Lower lobe of right lung (tissue), 2 donors: ENCODE measurements around the gene MYRIP. TPM values are rescaled to one million over a fixed set of nuclear protein-coding genes. Genes with fewer than 3 reads are reported as not detected.

ENCODE experiments used
- ATAC-seq, 2 donors: fragments of 200-7000 bp; cut with Tn5 transposase; one replicate each; pipeline ENCODE4 v1.9.1; 2020 to 2022; ENCODE audit warnings: mild to moderate bottlenecking in 2 of 2, moderate library complexity in 2 of 2
- DNase-seq: peaks from one replicate; pipeline ENCODE4 v3.0.0-alpha.2; 2020
- H3K27ac ChIP-seq: fragments of 200-600 bp; one replicate; pipeline ENCODE4 v1.8.0; 2022
- H3K27me3 ChIP-seq: fragments of 200-600 bp; one replicate; pipeline ENCODE4 v1.8.0; 2022; ENCODE audit warnings: low read depth
- H3K36me3 ChIP-seq: fragments of 200-600 bp; one replicate; pipeline ENCODE4 v1.8.0; 2022; ENCODE audit warnings: mild to moderate bottlenecking
- H3K4me1 ChIP-seq: fragments of 200-600 bp; one replicate; pipeline ENCODE4 v1.8.0; 2022
- H3K4me3 ChIP-seq: fragments of 200-600 bp; one replicate; pipeline ENCODE4 v1.8.0; 2022; ENCODE audit warnings: mild to moderate bottlenecking
- H3K9me3 ChIP-seq: fragments of 200-600 bp; one replicate; pipeline ENCODE4 v1.8.0; 2022
- intact Hi-C: fragments of 100-400 bp; cut with DNase I; formaldehyde crosslinking; loops from one replicate; pipeline ENCODE4 v1.11.0; 2022
- total RNA-seq: library from RNA; stranded (reverse); fragmentation: NEBNext Ultra II Directional; extraction: Animal tissue kit (Norgen Biotek cat#: 25700); gene quantifications from one replicate; pipeline ENCODE4 v1.2.1, GENCODE V29; 2021
- TF ChIP-seq, protein P1 (sequence below): fragments of 200-600 bp; IDR thresholded peaks from one replicate; pipeline ENCODE4 v1.8.0; 2022; ENCODE audit warnings: antibody characterized with exemption, mild to moderate bottlenecking
- donor health status: DM: no; HTN: yes; CAD: no; lungs with severe emphysema.

MYRIP gene
- total RNA-seq, 1 donor from 2014 or later: 1.8 TPM

GRCh38 chr3:39903253-39903652 lies 93.8 kb downstream of the MYRIP start:
- Histone ChIP-seq H3K27ac (no peak overlapping the region), H3K9me3 (no peaks in the 10 kb centered on the region), H3K27me3 (no peaks in the 10 kb centered on the region), H3K4me3 (no peak overlapping the region), H3K36me3 (no peaks in the 10 kb centered on the region), H3K4me1 (no peaks in the 10 kb centered on the region)
- intact Hi-C loops: no loop called here
- no peak for DNase-seq
- TF ChIP-seq, protein P1, sequence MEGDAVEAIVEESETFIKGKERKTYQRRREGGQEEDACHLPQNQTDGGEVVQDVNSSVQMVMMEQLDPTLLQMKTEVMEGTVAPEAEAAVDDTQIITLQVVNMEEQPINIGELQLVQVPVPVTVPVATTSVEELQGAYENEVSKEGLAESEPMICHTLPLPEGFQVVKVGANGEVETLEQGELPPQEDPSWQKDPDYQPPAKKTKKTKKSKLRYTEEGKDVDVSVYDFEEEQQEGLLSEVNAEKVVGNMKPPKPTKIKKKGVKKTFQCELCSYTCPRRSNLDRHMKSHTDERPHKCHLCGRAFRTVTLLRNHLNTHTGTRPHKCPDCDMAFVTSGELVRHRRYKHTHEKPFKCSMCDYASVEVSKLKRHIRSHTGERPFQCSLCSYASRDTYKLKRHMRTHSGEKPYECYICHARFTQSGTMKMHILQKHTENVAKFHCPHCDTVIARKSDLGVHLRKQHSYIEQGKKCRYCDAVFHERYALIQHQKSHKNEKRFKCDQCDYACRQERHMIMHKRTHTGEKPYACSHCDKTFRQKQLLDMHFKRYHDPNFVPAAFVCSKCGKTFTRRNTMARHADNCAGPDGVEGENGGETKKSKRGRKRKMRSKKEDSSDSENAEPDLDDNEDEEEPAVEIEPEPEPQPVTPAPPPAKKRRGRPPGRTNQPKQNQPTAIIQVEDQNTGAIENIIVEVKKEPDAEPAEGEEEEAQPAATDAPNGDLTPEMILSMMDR: no peak
- ATAC-seq: no peak

DNA sequence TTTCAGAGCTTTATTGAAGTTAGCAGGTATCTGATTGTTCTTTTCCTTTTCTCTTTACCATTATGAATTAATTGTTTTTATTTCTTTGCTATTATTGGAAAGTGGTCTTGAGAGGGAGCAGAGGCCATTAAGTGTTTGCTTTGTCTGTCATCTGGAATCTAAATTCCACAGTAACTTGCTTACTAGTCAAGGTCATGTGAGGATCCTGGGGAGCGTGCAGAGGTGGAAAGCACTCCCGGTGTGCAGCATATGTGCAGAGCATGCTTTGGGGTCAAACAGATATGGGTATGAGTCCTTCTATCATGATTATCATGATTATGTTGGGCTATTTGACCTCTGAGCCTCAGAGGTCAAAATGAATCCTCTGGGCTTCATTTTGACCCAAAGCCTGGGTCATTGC lies 96.4 kb downstream of the MYRIP start:
- TF ChIP-seq, protein P1: no peak
- Histone ChIP-seq H3K27me3 (no peaks in the 10 kb centered on the region), H3K36me3 (no peaks in the 10 kb centered on the region), H3K27ac (no peak overlapping the region), H3K4me1 (no peaks in the 10 kb centered on the region), H3K4me3 (no peak overlapping the region), H3K9me3 (no peaks in the 10 kb centered on the region)
- no peak for DNase-seq
- ATAC-seq: no peak
- intact Hi-C loops: no loop called here

DNA sequence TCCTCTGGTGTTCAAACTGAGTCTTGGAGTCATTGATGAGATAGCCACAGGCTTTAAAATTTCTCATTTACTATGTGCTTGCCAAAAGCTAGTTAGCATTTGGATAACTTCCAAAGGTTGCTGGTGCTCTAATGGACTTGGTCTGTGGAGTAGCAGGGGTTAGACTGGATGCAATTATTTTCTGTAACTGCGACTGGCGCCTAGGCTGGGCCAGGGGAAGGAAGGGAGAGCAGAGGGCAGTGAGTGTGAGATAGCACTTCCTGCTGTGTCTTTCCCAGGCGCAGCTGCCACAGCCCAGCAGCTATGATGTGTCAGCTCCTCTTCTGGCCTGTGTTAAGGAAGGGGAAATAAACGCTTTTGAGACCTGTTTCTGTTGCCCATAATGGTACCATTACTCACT lies 98.6 kb downstream of the MYRIP start:
- no peaks in the 10 kb centered on the region for H3K9me3 ChIP-seq
- ATAC-seq (peak in 1 of 2 donors; percentile 29), DNase-seq (no peak)
- no peaks in the 10 kb centered on the region for H3K36me3 ChIP-seq
- TF ChIP-seq, protein P1: no peak
- H3K27ac ChIP-seq: no peak overlapping the region
- no peaks in the 10 kb centered on the region for H3K27me3 ChIP-seq
- no peak overlapping the region for H3K4me3 ChIP-seq
- intact Hi-C loops: no loop called here
- H3K4me1 ChIP-seq: no peaks in the 10 kb centered on the region

GRCh38 chr3:39910135-39910534 lies 100.7 kb downstream of the MYRIP start:
- intact Hi-C loops: no loop called here
- ATAC-seq: no peak

GRCh38 chr3:39910826-39911464 lies 101.5 kb downstream of the MYRIP start:
- Histone ChIP-seq H3K4me1 (no peaks in the 10 kb centered on the region), H3K36me3 (no peaks in the 10 kb centered on the region), H3K27me3 (no peaks in the 10 kb centered on the region), H3K4me3 (no peak overlapping the region), H3K9me3 (no peaks in the 10 kb centered on the region), H3K27ac (no peak overlapping the region)
- TF ChIP-seq, protein P1: no peak
- intact Hi-C loops: no loop called here
- no peak for ATAC-seq
- DNase-seq: no peak

More at GRCh38 chr3:39910135-39910534, 100.7 kb downstream of the MYRIP start:
- DNase-seq: no peak
- H3K4me3 ChIP-seq: no peak overlapping the region
- H3K36me3 ChIP-seq: no peaks in the 10 kb centered on the region
- TF ChIP-seq, protein P1: no peak
- H3K4me1 ChIP-seq: no peaks in the 10 kb centered on the region
- H3K27ac ChIP-seq: no peak overlapping the region
- no peaks in the 10 kb centered on the region for H3K9me3 ChIP-seq
- no peaks in the 10 kb centered on the region for H3K27me3 ChIP-seq
